Naive thymus-derived CD8-positive, alpha-beta T cell (primary cell): ENCODE data around the gene FGD2. TPM values are rescaled to one million over a fixed set of nuclear protein-coding genes. Genes with fewer than 3 reads are reported as not detected.

Source experiments
- ATAC-seq, 2 donors: fragments of 150-1000 bp; cut with Tn5 transposase in 1 of 2; sonication (Bioruptor Pico), chemical (Tn5 transposase) in 1 of 2; 1 replicate in 1 of 2; 2 replicates in 1 of 2; pipeline ENCODE4 v1.10.0; 2021; ENCODE audit warnings: mild to moderate bottlenecking in 2 of 2, moderate library complexity in 2 of 2
- POLR2A ChIA-PET: fragments of 350-600 bp; sonication (Branson Sonifier 250); formaldehyde crosslinking; loops from one replicate; lab custom pipeline; 2021; ENCODE audit warnings: antibody characterized with exemption; lab: Charles Lee
- DNase-seq, 10 donors: peaks; one replicate each; pipeline versions ENCODE4 v3.0.0 to v3.0.0-alpha.2; 2020 to 2022
- H3K27ac Mint-ChIP-seq, 10 donors: one replicate each; pipeline ENCODE4 v1.8.0; 2020 to 2022; ENCODE audit warnings: mild to moderate bottlenecking in 10 of 10, mixed read lengths in 10 of 10, moderate library complexity in 4 of 10, inconsistent platforms in 1 of 10
- H3K27me3 Mint-ChIP-seq, 5 donors: one replicate each; pipeline ENCODE4 v1.8.0; 2021 to 2022; ENCODE audit warnings: mixed read lengths in 5 of 5
- H3K36me3 Mint-ChIP-seq, 3 donors: one replicate each; pipeline ENCODE4 v1.8.0; 2020 to 2022; ENCODE audit warnings: mixed read lengths in 3 of 3, mild to moderate bottlenecking in 2 of 3, inconsistent platforms in 1 of 3
- H3K4me1 Mint-ChIP-seq, 4 donors: one replicate each; pipeline ENCODE4 v1.8.0; 2021 to 2022; ENCODE audit warnings: mixed read lengths in 4 of 4
- H3K4me3 Mint-ChIP-seq, 10 donors: one replicate each; pipeline ENCODE4 v1.8.0; 2020 to 2022; ENCODE audit warnings: mild to moderate bottlenecking in 10 of 10, mixed read lengths in 10 of 10, moderate library complexity in 6 of 10, inconsistent platforms in 1 of 10
- H3K9me3 Mint-ChIP-seq, 9 donors: one replicate each; pipeline ENCODE4 v1.8.0; 2020 to 2022; ENCODE audit warnings: mixed read lengths in 9 of 9, mild to moderate bottlenecking in 3 of 9, inconsistent platforms in 1 of 9, moderate library complexity in 1 of 9
- polyA plus RNA-seq, 3 donors: library from polyadenylated mRNA; unstranded; fragments of 300-500 nt; fragmentation: Illumina TruSeq; gene quantifications; one replicate each; pipeline ENCODE4 v1.2.3, GENCODE V29; 2021
- total RNA-seq, 8 experiments: library from RNA in 2 of 8; stranded (reverse) in 2 of 8; gene quantifications; one replicate each; pipeline ENCODE4 v1.2.3 and lab custom pipeline; 2021 to 2026

FGD2 gene
- total and polyA plus RNA-seq, 5 experiments from 2014 or later, result 0.25 to 7.4 (median 7.2) TPM; not detected in 2

DNA sequence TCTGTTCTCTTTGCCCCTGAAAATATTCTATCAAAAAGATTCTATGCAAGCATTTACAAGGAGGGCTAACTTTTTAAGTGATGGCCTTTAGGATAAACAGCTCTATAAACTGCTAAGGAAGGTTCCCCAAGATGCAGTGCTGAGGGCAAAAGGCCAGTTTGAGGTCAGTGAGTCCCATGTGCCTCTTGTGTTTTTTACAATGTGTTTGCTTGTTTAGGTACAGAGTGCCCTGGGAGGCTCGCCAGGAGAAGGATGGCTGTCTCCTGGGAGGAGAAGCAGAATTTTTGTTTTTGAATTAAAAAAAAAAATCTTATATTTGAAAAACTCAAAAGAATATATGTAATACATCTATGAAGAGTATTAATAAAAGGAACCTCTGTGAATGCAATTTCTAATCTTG lies 32.3 kb upstream of the FGD2 start:
- H3K27ac Mint-ChIP-seq, result no peak overlapping the region
- no peaks in the 10 kb centered on the region for H3K9me3 Mint-ChIP-seq
- no peaks in the 10 kb centered on the region for H3K27me3 Mint-ChIP-seq
- ATAC-seq (no peak), DNase-seq (no peak)
- peaks cover 0 to 4% (median 0%) of the 10 kb centered on the region in 4 donors for H3K4me1 Mint-ChIP-seq
- POLR2A ChIA-PET, result no interaction called here
- H3K4me3 Mint-ChIP-seq, result no peak overlapping the region
- peaks cover 0 to 95% (median 16%) of the 10 kb centered on the region in 3 donors for H3K36me3 Mint-ChIP-seq

DNA sequence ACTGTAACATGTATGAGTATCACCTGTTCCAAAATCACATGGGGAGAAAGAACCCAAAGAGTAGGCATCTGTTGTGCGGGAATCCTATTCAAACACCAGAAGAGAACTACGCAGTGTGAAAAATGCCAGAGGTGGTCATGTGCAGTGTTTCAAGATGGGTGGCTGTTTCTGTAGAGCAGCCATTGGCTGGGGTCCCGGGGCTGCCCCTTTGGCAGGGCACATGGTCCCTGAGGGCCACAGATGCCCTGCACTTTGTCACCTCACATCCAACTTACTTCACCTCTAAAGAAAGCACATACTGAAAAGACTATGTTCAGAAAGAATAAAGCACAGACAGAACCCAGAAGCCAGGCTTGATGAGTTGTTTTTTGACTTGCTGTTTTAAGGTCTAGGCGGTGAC lies 31.8 kb upstream of the FGD2 start:
- POLR2A ChIA-PET, result no interaction called here
- no peak for DNase-seq
- peak overlapping the region in 1 of 10 donors; percentile 63 for H3K27ac Mint-ChIP-seq
- peaks cover 0 to 4% (median 0%) of the 10 kb centered on the region in 4 donors for H3K4me1 Mint-ChIP-seq
- no peak overlapping the region for H3K4me3 Mint-ChIP-seq
- peaks cover 0 to 95% (median 16%) of the 10 kb centered on the region in 3 donors for H3K36me3 Mint-ChIP-seq
- H3K27me3 Mint-ChIP-seq, result no peaks in the 10 kb centered on the region
- H3K9me3 Mint-ChIP-seq, result no peaks in the 10 kb centered on the region
- ATAC-seq, result no peak

DNA sequence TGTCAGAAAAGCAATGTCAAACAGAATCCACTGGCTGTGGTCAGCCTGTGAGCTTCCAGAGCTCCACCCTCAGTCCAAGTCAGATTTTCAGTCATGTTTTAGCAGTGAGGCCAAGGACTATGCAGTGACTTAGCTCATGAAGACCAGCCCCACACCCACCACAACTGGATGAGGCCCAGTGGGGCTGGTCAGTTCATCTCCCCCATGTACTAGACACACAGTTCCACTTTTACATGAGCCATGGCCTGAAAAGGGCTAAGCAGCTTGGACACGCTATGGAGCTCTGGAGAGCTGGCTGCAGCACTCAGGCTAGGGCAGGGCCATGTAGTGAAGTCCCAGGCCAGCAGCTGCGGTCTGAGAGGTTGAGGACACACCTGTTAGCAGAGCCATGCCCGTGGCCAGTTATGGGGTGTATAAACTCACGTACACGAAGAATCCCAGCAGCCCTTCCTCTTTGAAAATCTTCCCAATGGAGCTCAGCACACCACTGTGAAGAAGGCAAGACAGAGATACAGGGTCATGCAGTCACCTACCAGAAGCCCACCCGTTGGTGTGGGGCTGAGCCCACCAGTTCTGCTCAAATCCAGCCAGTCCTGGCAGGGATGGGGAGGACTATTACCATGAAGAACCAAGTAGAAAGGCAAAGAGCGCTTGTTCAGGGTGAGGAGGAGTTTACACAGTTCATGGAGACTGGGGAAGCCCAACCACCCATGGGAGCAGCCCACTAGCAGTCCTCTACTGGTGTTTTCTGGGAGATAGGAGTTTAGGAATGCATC lies 30.0 kb upstream of the FGD2 start:
- peak overlapping the region in 1 of 10 donors; percentile 55 for H3K27ac Mint-ChIP-seq
- peaks cover 0 to 91% (median 13%) of the 10 kb centered on the region in 3 donors for H3K36me3 Mint-ChIP-seq
- no peaks in the 10 kb centered on the region for H3K27me3 Mint-ChIP-seq
- ATAC-seq, result no peak
- peaks cover 11 to 19% (median 16%) of the 10 kb centered on the region in 4 donors for H3K4me1 Mint-ChIP-seq
- DNase-seq, result no peak
- no peak overlapping the region for H3K4me3 Mint-ChIP-seq
- POLR2A ChIA-PET, result interaction anchor here (1.1 to 1.9 kb wide), 2 partner anchors 11 to 22 kb away, joined by 3 to 7 read pairs; partner anchors contain the start of gene MTCH1
- no peaks in the 10 kb centered on the region for H3K9me3 Mint-ChIP-seq

DNA sequence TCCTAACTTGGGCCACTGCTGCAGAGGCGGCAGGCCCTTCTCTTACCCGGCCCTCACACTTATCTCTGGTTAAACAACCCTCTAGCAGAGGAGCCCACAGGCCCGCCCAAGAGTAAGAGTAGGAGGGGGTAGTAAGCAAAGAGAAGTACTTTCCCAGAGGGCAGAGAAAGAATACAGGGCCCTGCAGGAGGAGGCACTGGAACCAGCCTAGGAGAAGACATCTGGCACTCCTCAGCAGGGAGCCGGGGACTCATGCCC lies 29.5 kb upstream of the FGD2 start:
- POLR2A ChIA-PET, result interaction anchor here (1.1 to 1.9 kb wide), 2 partner anchors 10 to 22 kb away, joined by 3 to 7 read pairs; partner anchors contain the start of gene MTCH1
- Mint-ChIP-seq H3K9me3 (no peaks in the 10 kb centered on the region), H3K27ac (no peak overlapping the region), H3K36me3 (peaks cover 0 to 91% (median 13%) of the 10 kb centered on the region in 3 donors), H3K4me3 (no peak overlapping the region), H3K27me3 (no peaks in the 10 kb centered on the region), H3K4me1 (peaks cover 16 to 24% (median 21%) of the 10 kb centered on the region in 4 donors)
- ATAC-seq (no peak), DNase-seq (no peak)

DNA sequence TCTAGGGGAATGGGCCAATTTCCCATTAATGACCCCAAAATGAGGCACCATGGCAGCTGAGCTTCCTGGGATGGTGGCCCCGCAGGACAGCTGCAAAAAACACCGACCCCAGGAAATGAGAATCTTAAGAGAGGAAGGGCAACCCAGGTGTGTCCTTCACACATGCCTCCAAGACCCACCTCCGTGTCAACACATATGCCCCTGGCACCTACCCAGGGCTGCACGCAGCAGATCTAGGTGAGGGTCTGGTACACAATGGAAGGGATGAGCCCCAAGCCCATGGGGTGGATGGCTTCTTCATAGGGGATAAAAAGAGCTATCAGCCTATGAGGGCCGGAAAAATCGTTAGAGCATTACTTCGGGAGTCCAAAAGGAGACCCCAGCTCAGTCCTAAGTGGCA lies 28.9 kb upstream of the FGD2 start:
- ATAC-seq, result no peak
- POLR2A ChIA-PET, result interaction anchor here (1.1 to 1.9 kb wide), 3 partner anchors 10 to 23 kb away, joined by 3 to 7 read pairs (median 3); partner anchors contain the start of gene MTCH1

DNA sequence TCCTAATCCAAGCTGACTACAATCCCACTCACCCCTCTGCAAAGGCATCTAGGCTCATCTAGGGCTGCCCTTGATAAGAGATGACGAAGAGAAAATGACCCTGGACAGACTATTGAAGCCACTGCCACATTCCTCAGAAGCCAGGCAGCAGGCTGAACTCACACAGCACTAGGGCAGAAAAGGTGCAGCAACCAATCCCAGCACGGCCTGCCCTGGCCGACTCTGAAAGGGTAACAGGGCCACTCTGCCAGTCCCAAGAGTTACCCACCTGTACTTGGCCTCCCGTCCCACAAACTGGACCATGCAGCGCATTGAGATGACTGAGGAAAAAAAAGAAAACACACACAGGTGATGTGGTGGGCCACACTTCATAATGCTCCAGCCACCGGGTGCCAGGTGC lies 28.5 kb upstream of the FGD2 start:
- Mint-ChIP-seq H3K36me3 (peaks cover 0 to 88% (median 13%) of the 10 kb centered on the region in 3 donors), H3K9me3 (no peaks in the 10 kb centered on the region), H3K4me1 (peaks cover 23 to 34% (median 29%) of the 10 kb centered on the region in 4 donors), H3K27me3 (no peaks in the 10 kb centered on the region), H3K27ac (peak overlapping the region in 2 of 10 donors; percentile 44 to 51), H3K4me3 (no peak overlapping the region)
- ATAC-seq (no peak), DNase-seq (no peak)
- POLR2A ChIA-PET, result interaction anchor here (1.1 to 1.9 kb wide), 3 partner anchors 9 to 23 kb away, joined by 3 to 7 read pairs (median 3); partner anchors contain the start of gene MTCH1

More for the DNA sequence above, 28.9 kb upstream of the FGD2 start:
- no peak overlapping the region for H3K4me3 Mint-ChIP-seq
- peaks cover 0 to 88% (median 13%) of the 10 kb centered on the region in 3 donors for H3K36me3 Mint-ChIP-seq
- H3K4me1 Mint-ChIP-seq, result peaks cover 19 to 30% (median 25%) of the 10 kb centered on the region in 4 donors
- H3K9me3 Mint-ChIP-seq, result no peaks in the 10 kb centered on the region
- H3K27ac Mint-ChIP-seq, result peak overlapping the region in 3 of 10 donors; percentile 3 to 54 (median 25)
- no peaks in the 10 kb centered on the region for H3K27me3 Mint-ChIP-seq
- no peak for DNase-seq

DNA sequence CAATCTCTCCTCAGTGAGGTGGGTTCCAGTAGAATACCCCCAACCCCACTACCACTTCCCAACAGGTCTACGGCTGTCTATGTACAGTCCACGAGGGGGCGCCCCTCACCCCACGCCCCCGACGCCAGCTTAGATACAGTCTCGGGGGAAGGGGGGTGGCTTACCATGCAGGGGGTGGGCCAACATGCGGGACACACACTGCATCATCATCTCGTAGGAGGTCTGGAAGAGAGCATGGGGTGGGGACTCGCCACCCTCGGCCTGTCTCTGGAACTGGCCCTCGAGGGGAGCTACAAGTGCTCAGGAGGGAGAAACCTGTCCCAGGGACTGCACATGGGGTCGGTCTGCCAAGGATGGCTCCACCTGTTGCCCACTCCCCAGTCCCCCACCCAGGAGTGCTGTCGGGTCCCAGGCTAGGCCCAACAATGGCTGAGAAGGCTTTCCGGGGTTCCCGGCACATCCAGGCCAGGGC lies 27.9 kb upstream of the FGD2 start:
- POLR2A ChIA-PET, result interaction anchor here (1.2 to 1.9 kb wide), 2 partner anchors 9 to 13 kb away, joined by 3 to 7 read pairs; partner anchors contain the start of gene MTCH1
- no peak overlapping the region for H3K4me3 Mint-ChIP-seq
- ATAC-seq (peak; percentile 38 to 45), DNase-seq (peak in 1 of 10 donors; percentile 17)
- peaks cover 25 to 39% (median 33%) of the 10 kb centered on the region in 4 donors for H3K4me1 Mint-ChIP-seq
- H3K36me3 Mint-ChIP-seq, result peaks cover 0 to 84% (median 13%) of the 10 kb centered on the region in 3 donors
- H3K27ac Mint-ChIP-seq, result peak overlapping the region in 3 of 10 donors; percentile 43 to 56 (median 51)
- H3K27me3 Mint-ChIP-seq, result no peaks in the 10 kb centered on the region
- no peaks in the 10 kb centered on the region for H3K9me3 Mint-ChIP-seq

DNA sequence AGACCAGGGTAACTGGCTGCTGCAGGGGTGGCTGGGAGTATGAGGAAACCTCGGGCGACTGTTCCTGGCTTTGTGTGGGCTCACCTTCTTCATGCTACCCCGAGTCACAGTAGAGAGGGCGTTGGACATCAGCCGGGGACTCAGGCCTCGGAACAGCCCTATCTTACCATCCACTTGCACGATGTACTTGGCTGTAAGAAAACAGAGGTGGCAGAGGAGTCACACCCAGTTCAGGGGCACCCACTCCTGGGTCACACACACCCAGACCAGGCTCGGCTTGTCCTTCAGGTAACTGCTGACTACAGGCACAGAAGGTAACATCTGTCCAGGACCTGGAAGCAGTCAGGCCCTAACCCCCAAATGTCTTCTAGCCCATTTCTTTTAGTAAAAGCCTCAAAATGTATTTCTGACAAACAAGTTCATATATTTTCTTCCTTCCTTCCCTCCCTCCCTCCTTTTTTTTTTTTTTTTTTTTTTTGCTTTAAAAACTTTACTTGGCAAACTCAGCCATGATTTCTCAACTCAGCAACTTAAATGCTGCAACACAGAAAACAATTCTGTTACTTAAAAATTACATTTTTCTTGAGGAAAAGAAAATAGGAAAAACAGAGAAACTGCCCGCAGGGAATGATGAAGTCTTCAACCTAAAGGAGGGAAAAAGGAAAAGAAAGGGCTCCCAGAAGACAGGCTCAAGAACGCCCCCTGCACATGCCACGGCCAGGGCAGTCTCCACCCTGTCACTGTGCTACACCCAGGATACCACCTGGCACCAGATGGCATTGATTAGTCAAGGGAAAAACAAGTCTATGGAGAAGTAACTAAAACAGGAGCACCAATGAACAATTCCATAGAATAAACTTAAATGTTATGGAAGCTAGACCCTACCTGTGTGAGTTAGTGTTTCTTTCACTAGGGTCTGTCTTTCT lies 26.8 kb upstream of the FGD2 start:
- Mint-ChIP-seq H3K4me3 (no peak overlapping the region), H3K4me1 (peaks cover 25 to 42% (median 33%) of the 10 kb centered on the region in 4 donors), H3K27ac (peak overlapping the region in 7 of 10 donors; percentile 51 to 92 (median 73)), H3K36me3 (peaks cover 0 to 73% (median 13%) of the 10 kb centered on the region in 3 donors), H3K9me3 (no peaks in the 10 kb centered on the region), H3K27me3 (no peaks in the 10 kb centered on the region)
- no peak for DNase-seq
- POLR2A ChIA-PET, result interaction anchor here (0.6 to 0.8 kb wide), 2 partner anchors 93 to 213 kb away, joined by 3 to 4 read pairs; partner anchors contain the start of gene C6orf89
- ATAC-seq, result no peak

DNA sequence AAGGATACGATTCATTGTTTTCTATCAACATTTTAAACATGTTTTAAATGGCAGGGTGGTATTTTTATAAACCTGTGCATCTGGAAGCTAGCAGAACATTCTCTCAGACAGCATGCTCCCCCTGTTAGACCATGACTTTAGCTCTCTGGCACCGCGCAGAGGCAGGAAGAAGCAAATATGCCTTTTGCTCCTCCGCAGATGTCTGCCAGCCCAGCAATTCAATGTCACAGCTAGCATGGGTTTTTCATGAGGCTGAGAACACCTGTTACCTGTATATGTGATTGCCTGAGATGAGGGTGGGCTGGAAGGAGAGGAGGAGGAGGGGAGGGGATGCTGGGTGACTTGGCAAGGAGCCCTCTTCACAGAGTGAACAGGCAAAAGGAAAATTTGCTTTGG lies 26.1 kb upstream of the FGD2 start:
- H3K4me1 Mint-ChIP-seq, result peaks cover 25 to 42% (median 33%) of the 10 kb centered on the region in 4 donors
- ATAC-seq (peak; percentile 85 to 88), DNase-seq (peak in 8 of 10 donors; percentile 18 to 78 (median 42))
- peak overlapping the region in 9 of 10 donors; percentile 51 to 92 (median 73) for H3K27ac Mint-ChIP-seq
- H3K9me3 Mint-ChIP-seq, result no peaks in the 10 kb centered on the region
- H3K36me3 Mint-ChIP-seq, result peaks cover 0 to 67% (median 13%) of the 10 kb centered on the region in 3 donors
- H3K27me3 Mint-ChIP-seq, result no peaks in the 10 kb centered on the region
- peak overlapping the region in 2 of 10 donors; percentile 24 to 54 for H3K4me3 Mint-ChIP-seq
- POLR2A ChIA-PET, result interaction anchor here (0.6 to 0.8 kb wide), 2 partner anchors 94 to 213 kb away, joined by 3 to 4 read pairs; partner anchors contain the start of gene C6orf89

DNA sequence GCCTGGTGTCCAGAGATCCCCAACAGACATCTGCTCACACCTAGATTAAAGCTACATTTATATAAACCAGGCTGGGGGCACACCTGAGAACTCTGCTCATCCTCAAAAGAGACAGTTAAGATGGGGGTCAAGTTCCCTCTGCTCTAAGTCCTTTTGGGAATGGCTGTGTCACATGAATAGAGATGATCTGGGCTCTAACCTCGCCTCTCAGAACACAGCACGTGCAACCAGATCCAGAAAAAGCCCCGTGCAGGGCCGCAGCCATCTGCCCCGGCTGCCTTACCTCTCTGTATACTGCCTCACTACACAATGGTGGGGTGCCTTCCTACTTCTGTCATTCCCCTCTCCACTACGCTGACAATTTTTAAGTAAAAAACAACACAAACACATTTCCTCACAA lies 25.3 kb upstream of the FGD2 start:
- H3K4me3 Mint-ChIP-seq, result peak overlapping the region in 1 of 10 donors; percentile 5
- DNase-seq (no peak), ATAC-seq (no peak)
- H3K27me3 Mint-ChIP-seq, result no peaks in the 10 kb centered on the region
- no peaks in the 10 kb centered on the region for H3K9me3 Mint-ChIP-seq
- H3K27ac Mint-ChIP-seq, result peak overlapping the region in 7 of 10 donors; percentile 5 to 89 (median 23)
- peaks cover 0 to 59% (median 13%) of the 10 kb centered on the region in 3 donors for H3K36me3 Mint-ChIP-seq
- POLR2A ChIA-PET, result no interaction called here
- peaks cover 25 to 42% (median 33%) of the 10 kb centered on the region in 4 donors for H3K4me1 Mint-ChIP-seq

DNA sequence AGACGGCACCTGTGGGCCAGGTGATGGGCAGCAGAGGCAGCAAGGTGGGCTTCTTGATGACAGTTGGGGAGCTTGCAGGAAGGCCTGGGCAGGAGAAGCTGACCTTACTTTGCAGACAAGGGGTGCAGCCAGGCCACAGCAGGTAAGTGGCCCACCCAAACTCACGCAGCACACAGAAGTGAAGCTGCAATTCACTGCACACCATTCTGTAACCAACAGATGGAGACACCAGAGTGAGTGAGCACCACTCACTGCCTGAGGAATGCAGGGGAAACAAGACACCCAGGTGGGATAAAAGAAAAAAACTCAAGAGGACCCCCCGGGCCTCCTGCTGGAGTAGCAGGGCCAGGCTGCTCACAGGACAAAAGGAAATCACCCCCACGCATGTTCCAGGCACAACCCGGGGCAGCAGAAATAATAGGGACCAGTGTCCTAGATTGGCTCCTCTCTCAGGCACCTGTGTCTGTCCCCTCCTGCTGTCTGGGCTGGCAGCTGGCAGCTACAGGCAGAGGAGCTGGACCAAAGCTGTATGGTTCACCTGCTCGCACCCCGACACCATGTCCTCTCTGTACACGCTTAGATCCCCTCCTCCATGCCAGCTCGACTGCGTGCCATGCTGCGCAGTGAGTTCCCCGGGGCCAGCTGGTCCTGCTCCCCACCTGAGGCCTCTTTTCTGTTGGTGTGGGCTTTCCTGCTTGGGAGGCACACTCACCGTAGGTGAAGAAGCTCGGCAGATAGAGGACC lies 24.4 kb upstream of the FGD2 start:
- DNase-seq, result no peak
- Mint-ChIP-seq H3K27me3 (no peaks in the 10 kb centered on the region), H3K9me3 (no peaks in the 10 kb centered on the region), H3K4me1 (peaks cover 25 to 42% (median 33%) of the 10 kb centered on the region in 4 donors), H3K27ac (peak overlapping the region in 8 of 10 donors; percentile 17 to 89 (median 66)), H3K36me3 (peaks cover 0 to 50% (median 8%) of the 10 kb centered on the region in 3 donors), H3K4me3 (no peak overlapping the region)
- POLR2A ChIA-PET, result interaction anchor here (0.7 kb wide), 1 partner anchor 96 kb away, joined by 3 read pairs; no protein-coding TSS in a partner anchor
- no peak for ATAC-seq
